Ovary (tissue), 3 donors: ENCODE results near the gene SMIM41.

Source experiments
- CTCF ChIP-seq, 3 donors: fragments of 450-650 bp in 2 of 3; fragments of 200-600 bp in 1 of 3; IDR thresholded peaks; one replicate each; pipeline versions ENCODE4 v1.5.1 to v1.8.0; 2016 to 2022; ENCODE audit warnings: antibody characterized with exemption in 3 of 3, mild to moderate bottlenecking in 1 of 3
- EP300 ChIP-seq: sonication (generic); formaldehyde crosslinking; IDR thresholded peaks from one replicate; pipeline ENCODE4 v1.6.1; 2017; ENCODE audit warnings: antibody characterized with exemption
- donor health status: DM: no; HTN: no; CAD: no.

DNA sequence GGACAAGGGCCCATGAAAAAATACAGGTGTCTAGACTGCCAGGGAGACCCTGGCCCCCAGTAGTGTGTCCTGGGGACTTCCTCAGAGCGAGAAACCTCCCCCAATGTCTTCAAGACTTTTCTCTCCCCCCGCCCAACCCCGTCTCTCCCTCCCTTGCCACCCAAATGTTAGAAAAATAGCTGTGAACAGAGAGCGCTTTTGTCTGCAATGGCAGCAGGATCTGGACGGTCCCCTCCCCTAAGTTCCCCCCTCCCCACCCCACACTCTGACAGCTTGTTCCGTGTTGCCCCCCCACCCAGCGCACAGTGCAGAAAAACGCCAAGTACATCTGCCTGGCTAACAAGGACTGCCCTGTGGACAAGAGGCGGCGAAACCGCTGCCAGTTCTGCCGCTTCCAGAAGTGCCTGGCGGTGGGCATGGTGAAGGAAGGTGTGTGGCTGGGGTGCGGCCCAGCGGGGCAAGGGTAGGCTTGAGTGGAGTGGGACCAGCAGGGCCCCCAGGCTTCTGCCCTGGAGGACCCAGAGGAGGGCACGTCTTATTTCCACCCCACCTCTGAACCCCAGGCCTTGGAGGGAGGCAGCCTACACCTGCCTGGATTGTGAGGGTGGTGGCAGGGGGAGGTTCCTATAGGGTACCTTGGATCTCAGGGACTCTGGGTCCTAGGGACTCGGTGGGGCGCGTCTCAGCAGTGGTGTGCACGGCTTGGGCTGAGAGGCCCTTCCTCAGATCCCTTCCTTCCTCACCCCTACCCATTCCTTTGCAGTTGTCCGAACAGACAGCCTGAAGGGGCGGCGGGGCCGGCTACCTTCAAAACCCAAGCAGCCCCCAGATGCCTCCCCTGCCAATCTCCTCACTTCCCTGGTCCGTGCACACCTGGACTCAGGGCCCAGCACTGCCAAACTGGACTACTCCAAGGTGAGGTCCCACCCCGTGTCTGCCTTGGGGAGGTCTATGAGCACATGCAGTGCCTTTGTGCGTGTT lies 23.5 kb upstream of the SMIM41 start:
- TF ChIP-seq CTCF (IDR thresholded peaks at IDR 0.05) (peak in 1 of 3 donors; percentile 8), EP300 (no peak)
